Keratinocyte (primary cell): ENCODE data around the gene KIF3A. TPM values are rescaled to one million over a fixed set of nuclear protein-coding genes. Genes with fewer than 3 reads are reported as not detected.

Experiments used
- DNase-seq: peaks from one replicate; pipeline ENCODE4 v3.0.0-alpha.2; 2011; ENCODE audit warnings: low read depth, missing footprints, low spot score
- FAIRE-seq: peaks from 2 replicates; lab custom pipeline; 2011; peaks lifted over from hg19 to GRCh38; lab: Jason Lieb, UNC
- H2AFZ ChIP-seq: 2 replicates; pipeline ENCODE4 v1.6.0; 2012; ENCODE audit warnings: low read length, control low read depth, inconsistent platforms; ENCODE audit not compliant: control insufficient read depth
- H3K27ac ChIP-seq: 2 replicates; pipeline ENCODE4 v1.5.1; 2011; ENCODE audit warnings: low read length; ENCODE audit not compliant: control insufficient read depth, insufficient read depth
- H3K27me3 ChIP-seq: 3 replicates; pipeline ENCODE4 v1.6.0; 2011; ENCODE audit warnings: low read length; ENCODE audit not compliant: control insufficient read depth, insufficient read depth; ENCODE audit errors: extremely low read depth
- H3K36me3 ChIP-seq, 2 experiments: 2 replicates in 1 of 2; 3 replicates in 1 of 2; pipeline ENCODE4 v1.5.1; 2011; ENCODE audit warnings: low read length in 2 of 2, mild to moderate bottlenecking in 1 of 2; ENCODE audit not compliant: control insufficient read depth in 2 of 2, insufficient read depth in 2 of 2; ENCODE audit errors: extremely low read depth in 1 of 2
- H3K4me1 ChIP-seq: 3 replicates; pipeline ENCODE4 v1.5.1; 2011; ENCODE audit warnings: low read length; ENCODE audit not compliant: control insufficient read depth, insufficient read depth; ENCODE audit errors: extremely low read depth
- H3K4me2 ChIP-seq: 3 replicates; pipeline ENCODE4 v1.6.0; 2011; ENCODE audit warnings: low read depth, low read length; ENCODE audit not compliant: control insufficient read depth, insufficient read depth; ENCODE audit errors: extremely low read depth
- H3K4me3 ChIP-seq, 3 experiments: fragments of 200-600 bp in 1 of 3; sonication (generic) in 1 of 3; 2 replicates in 2 of 3; 3 replicates in 1 of 3; pipeline ENCODE4 v1.5.1; 2011 to 2016; ENCODE audit warnings: low read length in 3 of 3, mild to moderate bottlenecking in 3 of 3, control low read depth in 2 of 3, inconsistent platforms in 1 of 3, low read depth in 1 of 3, mixed read lengths in 1 of 3, mixed run types in 1 of 3, moderate library complexity in 1 of 3; ENCODE audit not compliant: control insufficient read depth in 2 of 3, insufficient read depth in 2 of 3; ENCODE audit errors: extremely low read depth in 1 of 3
- H3K79me2 ChIP-seq: 2 replicates; pipeline ENCODE4 v1.6.0; 2012; ENCODE audit warnings: low read length; ENCODE audit not compliant: control insufficient read depth, insufficient read depth
- H3K9ac ChIP-seq: 3 replicates; pipeline ENCODE4 v1.6.0; 2011; ENCODE audit warnings: low read length; ENCODE audit not compliant: control insufficient read depth, insufficient read depth; ENCODE audit errors: extremely low read depth
- H3K9me1 ChIP-seq: 3 replicates; pipeline ENCODE4 v1.6.0; 2011; ENCODE audit warnings: low read length; ENCODE audit not compliant: control insufficient read depth, insufficient read depth; ENCODE audit errors: extremely low read depth
- H3K9me3 ChIP-seq: 2 replicates; pipeline ENCODE4 v1.5.1; 2012; ENCODE audit warnings: low read depth, low read length; ENCODE audit not compliant: control insufficient read depth
- H4K20me1 ChIP-seq: 3 replicates; pipeline ENCODE4 v1.6.0; 2011; ENCODE audit warnings: low read length; ENCODE audit not compliant: control insufficient read depth, insufficient read depth; ENCODE audit errors: extremely low read depth
- EZH2 ChIP-seq: IDR thresholded peaks from one replicate; pipeline ENCODE4 v1.6.1; 2012; ENCODE audit warnings: inconsistent platforms, mild to moderate bottlenecking, low read length, moderate library complexity
- dilution Hi-C: fragments of 300-500 bp; cut with MboI; formaldehyde crosslinking; loops from one replicate; pipeline ENCODE4 v1.7.0; 2020; ENCODE audit warnings: low sequenced_read_pairs; ENCODE audit not compliant: extremely low pct_ligation_motif_present
- polyA minus RNA-seq, 3 experiments: library from RNA; depleted of rRNA, polyadenylated mRNA; stranded (reverse); fragments of >200 nt; gene quantifications; 1 replicate in 1 of 3; 2 replicates in 1 of 3; 3 replicates in 1 of 3; pipeline ENCODE4 v1.2.3, GENCODE V29; 2011
- polyA plus RNA-seq, 5 experiments: library from polyadenylated mRNA; depleted of rRNA in 3 of 5; stranded (reverse) in 3 of 5; stranded (forward) in 1 of 5; unstranded in 1 of 5; fragments of >200 nt; gene quantifications; 1 replicate in 1 of 5; 2 replicates in 3 of 5; 3 replicates in 1 of 5; pipeline versions ENCODE4 v1.2.1 to v1.2.3, GENCODE V29; 2011 to 2012; ENCODE audit warnings: missing spikeins in 2 of 5, low read depth in 1 of 5, low replicate concordance in 1 of 5
- TF ChIP-seq, protein P1 (sequence below), 3 experiments: IDR thresholded peaks in 1 of 3; conservative IDR thresholded peaks in 1 of 3; optimal IDR thresholded peaks in 1 of 3; 2 replicates in 2 of 3; 3 replicates in 1 of 3; pipeline versions ENCODE3 to v1.5.1; 2011; ENCODE audit warnings: low read length in 3 of 3, mild to moderate bottlenecking in 3 of 3, moderate library complexity in 2 of 3, control low read depth in 1 of 3, inconsistent platforms in 1 of 3; ENCODE audit not compliant: insufficient read depth in 2 of 3; ENCODE audit errors: extremely low read depth in 1 of 3

KIF3A gene
- polyA plus RNA-seq (7.0 to 15.4 TPM (median 8.6 TPM) in 3 replicates), polyA minus RNA-seq (3.2 to 22.9 TPM (median 6.9 TPM) in 3 replicates)
- polyA plus RNA-seq (2011; ENCODE audit: low read depth), result 37.2 TPM
- 4.6 and 8.6 TPM in 2 replicates for polyA plus RNA-seq (2011; cell fraction: cytosol; rRNA removed)
- 12.4 and 17.4 TPM in 2 replicates for polyA plus RNA-seq (2011; cell fraction: nucleus; rRNA removed)
- 7.6 and 10.3 TPM in 2 replicates for polyA plus RNA-seq (2012; ENCODE audit: low replicate concordance)
- 7.7 TPM for polyA minus RNA-seq (2011; cell fraction: cytosol; rRNA and poly(A)+ RNA removed)
- 10.1 and 16.6 TPM in 2 replicates for polyA minus RNA-seq (2011; cell fraction: nucleus; rRNA and poly(A)+ RNA removed)

DNA sequence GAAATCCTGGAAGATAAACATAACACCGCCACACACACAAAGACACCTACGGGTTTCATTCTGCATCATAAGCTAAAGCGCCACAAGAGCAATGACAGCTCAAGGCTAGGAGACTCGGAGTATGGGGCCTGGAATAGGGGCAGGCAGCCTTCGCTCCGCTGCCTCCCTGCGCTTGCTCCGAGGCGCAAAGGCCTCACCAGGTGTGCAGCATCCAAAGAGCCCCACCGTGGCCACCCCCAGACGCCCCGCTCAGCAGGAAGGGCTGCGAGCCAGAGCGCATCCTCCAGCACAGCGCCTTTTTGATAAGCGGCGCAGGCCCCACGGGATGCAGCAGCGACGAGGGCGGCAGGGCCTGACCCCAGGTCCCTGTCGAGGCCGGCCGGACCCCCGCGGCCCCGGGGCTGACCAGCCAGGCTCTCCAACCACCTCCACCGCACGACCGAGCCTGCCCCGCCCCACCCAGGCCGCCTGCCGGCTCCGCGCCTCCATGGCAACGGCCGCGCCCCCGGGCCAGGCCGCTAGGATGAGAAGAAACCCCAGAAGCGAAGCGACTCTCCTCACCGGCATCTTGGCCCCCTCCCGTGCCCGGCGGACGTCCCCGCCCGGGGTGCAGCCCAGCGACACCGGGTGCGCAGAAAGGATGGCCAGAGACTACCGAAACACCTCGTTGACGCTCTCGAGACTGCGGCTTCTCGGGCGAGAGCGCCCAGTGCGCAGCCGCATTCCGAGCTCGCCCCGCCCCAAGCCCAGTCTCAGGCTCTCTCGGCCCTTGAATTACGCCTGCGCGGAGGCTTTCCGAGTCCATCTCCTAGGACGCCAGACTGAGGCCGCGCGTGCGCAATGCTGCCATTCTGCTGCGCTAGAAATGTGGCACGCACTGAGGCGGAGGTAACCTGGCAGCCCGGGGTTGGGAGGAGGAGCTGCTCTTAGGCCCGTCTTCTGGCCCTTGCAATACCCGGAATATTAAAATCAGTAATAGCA is at the start of gene KIF3A:
Gene KIF3A, minus strand, starts transcription at position 694 of the 981 bp plus-strand sequence. Its CDS starts 127 bp downstream, at position 567.
- no peaks in the 10 kb centered on the region for H4K20me1 ChIP-seq
- H3K9me1 ChIP-seq, result no peaks in the 10 kb centered on the region
- dilution Hi-C loops, result no loop called here
- peaks cover 14% of the 10 kb centered on the region for H3K79me2 ChIP-seq
- peak within 1 kb of the TSS; percentile 51 for H3K27ac ChIP-seq
- peaks cover 0 to 5% of the 10 kb centered on the region in 2 experiments for H3K36me3 ChIP-seq
- H3K9me3 ChIP-seq, result no peaks in the 10 kb centered on the region
- no peak for TF ChIP-seq EZH2
- TF ChIP-seq, protein P1, sequence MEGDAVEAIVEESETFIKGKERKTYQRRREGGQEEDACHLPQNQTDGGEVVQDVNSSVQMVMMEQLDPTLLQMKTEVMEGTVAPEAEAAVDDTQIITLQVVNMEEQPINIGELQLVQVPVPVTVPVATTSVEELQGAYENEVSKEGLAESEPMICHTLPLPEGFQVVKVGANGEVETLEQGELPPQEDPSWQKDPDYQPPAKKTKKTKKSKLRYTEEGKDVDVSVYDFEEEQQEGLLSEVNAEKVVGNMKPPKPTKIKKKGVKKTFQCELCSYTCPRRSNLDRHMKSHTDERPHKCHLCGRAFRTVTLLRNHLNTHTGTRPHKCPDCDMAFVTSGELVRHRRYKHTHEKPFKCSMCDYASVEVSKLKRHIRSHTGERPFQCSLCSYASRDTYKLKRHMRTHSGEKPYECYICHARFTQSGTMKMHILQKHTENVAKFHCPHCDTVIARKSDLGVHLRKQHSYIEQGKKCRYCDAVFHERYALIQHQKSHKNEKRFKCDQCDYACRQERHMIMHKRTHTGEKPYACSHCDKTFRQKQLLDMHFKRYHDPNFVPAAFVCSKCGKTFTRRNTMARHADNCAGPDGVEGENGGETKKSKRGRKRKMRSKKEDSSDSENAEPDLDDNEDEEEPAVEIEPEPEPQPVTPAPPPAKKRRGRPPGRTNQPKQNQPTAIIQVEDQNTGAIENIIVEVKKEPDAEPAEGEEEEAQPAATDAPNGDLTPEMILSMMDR (optimal IDR thresholded peaks at IDR 0.05 in 1 of 3, IDR thresholded peaks at IDR 0.05 in 1 of 3, conservative IDR thresholded peaks at IDR 0.05 in 1 of 3; ENCODE audit: extremely low read depth in 1 of 3, insufficient read depth in 2 of 3, low read length in 3 of 3), result no peak
- peak within 1 kb of the TSS; percentile 84 for H3K4me2 ChIP-seq
- peaks cover 13% of the 10 kb centered on the region for H3K4me1 ChIP-seq
- H3K4me3 ChIP-seq, result peak within 1 kb of the TSS; percentile 69 to 92 (median 71)
- H2AFZ ChIP-seq, result peak within 1 kb of the TSS; percentile 94
- peak; percentile 79 for DNase-seq
- peak; percentile 65 for FAIRE-seq
- H3K27me3 ChIP-seq, result no peaks in the 10 kb centered on the region
- peak within 1 kb of the TSS; percentile 75 for H3K9ac ChIP-seq

DNA sequence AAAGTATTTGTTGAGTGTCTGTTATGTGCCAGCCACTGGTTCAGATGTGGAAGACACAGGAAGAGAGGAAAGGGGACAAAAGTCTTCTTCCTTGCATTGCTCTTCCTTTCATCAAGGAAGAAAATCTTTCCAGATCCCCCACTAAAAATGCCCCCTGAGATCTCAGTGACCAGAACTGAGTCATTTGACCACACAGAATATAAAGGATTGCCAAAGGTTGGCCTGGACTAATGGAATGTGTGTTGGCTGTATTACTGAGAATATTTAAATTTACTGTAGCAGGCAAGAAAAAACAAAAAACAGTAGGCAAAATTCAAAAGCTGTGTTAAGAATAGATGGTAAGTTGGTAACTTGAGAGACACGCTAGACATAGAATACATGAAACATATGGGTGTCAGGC is 49.7 kb upstream of the KIF3A start:
- FAIRE-seq (no peak), DNase-seq (no peak)
- no peaks in the 10 kb centered on the region for H3K9me3 ChIP-seq
- dilution Hi-C loops, result no loop called here
- no peak for TF ChIP-seq EZH2
- TF ChIP-seq, protein P1 (optimal IDR thresholded peaks at IDR 0.05 in 1 of 3, IDR thresholded peaks at IDR 0.05 in 1 of 3, conservative IDR thresholded peaks at IDR 0.05 in 1 of 3; ENCODE audit: extremely low read depth in 1 of 3, insufficient read depth in 2 of 3, low read length in 3 of 3), result no peak
- no peak overlapping the region for H3K27ac ChIP-seq
- H3K36me3 ChIP-seq, result no peaks in the 10 kb centered on the region
- H3K4me1 ChIP-seq, result peaks cover 13% of the 10 kb centered on the region
- H4K20me1 ChIP-seq, result no peaks in the 10 kb centered on the region
- no peaks in the 10 kb centered on the region for H3K9me1 ChIP-seq
- H3K4me2 ChIP-seq, result no peak overlapping the region
- H3K27me3 ChIP-seq, result no peaks in the 10 kb centered on the region
- no peak overlapping the region for H3K9ac ChIP-seq
- H2AFZ ChIP-seq, result no peak overlapping the region
- no peak overlapping the region for H3K4me3 ChIP-seq
- H3K79me2 ChIP-seq, result no peaks in the 10 kb centered on the region
